ENCODE data around the gene ZBTB46.
"Not testable (repeated sequence)": the region's sequence is repeated elsewhere in the genome, so short reads cannot be mapped to it uniquely, and the experiment has no call there.

Gene ZBTB46

DNA sequence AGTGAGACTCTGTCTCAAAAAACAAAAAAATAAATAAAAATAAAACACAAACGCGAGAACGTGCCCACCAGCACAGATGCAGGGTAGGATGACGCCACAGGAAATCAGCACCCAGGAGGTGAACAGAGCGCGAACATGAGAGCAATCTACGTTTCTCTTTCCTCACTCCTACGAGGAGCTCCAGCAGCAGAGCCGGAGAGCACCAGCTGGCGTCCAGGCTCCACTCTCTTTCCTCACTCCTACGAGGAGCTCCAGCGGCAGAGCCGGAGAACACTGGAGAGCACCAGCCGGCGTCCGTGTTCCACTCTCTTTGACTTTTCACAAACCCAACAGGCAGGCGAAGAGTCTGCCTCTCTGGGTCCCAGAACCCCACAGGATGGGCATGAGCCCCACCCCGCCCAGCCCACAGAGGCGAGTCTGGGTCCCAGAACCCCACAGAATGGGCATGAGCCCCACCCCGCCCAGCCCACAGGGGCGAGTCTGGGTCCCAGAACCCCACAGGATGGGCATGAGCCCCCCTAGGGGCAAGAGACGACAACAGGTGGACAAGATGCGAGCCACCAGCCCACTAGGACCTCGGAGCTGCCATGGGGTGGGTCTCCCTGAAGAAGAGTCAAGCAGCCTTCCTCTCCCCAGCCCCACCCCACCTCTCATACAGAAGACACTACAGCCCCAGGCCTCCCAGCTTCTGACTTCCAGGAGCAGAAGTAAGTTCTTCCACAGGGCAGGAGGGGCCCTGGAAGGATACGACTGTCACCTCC, 20.2 kb downstream of the ZBTB46 start:
- no peaks in the 10 kb centered on the region for H3K36me3 ChIP-seq (ENCODE audit: control insufficient read depth, insufficient read depth, low read length)
- no peaks in the 10 kb centered on the region for H3K4me1 ChIP-seq (ENCODE audit: control insufficient read depth, insufficient read depth, low read length)
- no peak overlapping the region for H3K9ac ChIP-seq (ENCODE audit: low read depth, low read length)
- no peaks in the 10 kb centered on the region for H3K27me3 ChIP-seq (ENCODE audit: control insufficient read depth, insufficient read depth, low read length)
- no peaks in the 10 kb centered on the region for H3K9me3 ChIP-seq (ENCODE audit: control insufficient read depth, insufficient read depth, low read length)
- H3K27ac ChIP-seq (ENCODE audit: low read depth, low read length) = no peak overlapping the region
- no peak overlapping the region for H3K4me3 ChIP-seq (ENCODE audit: low read depth, low read length)

- Histone ChIP-seq H3K9me3 (ENCODE audit: control insufficient read depth, insufficient read depth, low read length) (no peaks in the 10 kb centered on the region), H3K36me3 (ENCODE audit: control insufficient read depth, insufficient read depth, low read length) (no peaks in the 10 kb centered on the region), H3K27ac (ENCODE audit: low read depth, low read length) (no peak overlapping the region), H3K4me3 (ENCODE audit: low read depth, low read length) (no peak overlapping the region), H3K27me3 (ENCODE audit: control insufficient read depth, insufficient read depth, low read length) (no peaks in the 10 kb centered on the region), H3K4me1 (ENCODE audit: control insufficient read depth, insufficient read depth, low read length) (no peaks in the 10 kb centered on the region), H3K9ac (ENCODE audit: low read depth, low read length) (no peak overlapping the region)
Observed at GRCh38 chr20:63809856-63810255, 21.2 kb downstream of the ZBTB46 start.

DNA sequence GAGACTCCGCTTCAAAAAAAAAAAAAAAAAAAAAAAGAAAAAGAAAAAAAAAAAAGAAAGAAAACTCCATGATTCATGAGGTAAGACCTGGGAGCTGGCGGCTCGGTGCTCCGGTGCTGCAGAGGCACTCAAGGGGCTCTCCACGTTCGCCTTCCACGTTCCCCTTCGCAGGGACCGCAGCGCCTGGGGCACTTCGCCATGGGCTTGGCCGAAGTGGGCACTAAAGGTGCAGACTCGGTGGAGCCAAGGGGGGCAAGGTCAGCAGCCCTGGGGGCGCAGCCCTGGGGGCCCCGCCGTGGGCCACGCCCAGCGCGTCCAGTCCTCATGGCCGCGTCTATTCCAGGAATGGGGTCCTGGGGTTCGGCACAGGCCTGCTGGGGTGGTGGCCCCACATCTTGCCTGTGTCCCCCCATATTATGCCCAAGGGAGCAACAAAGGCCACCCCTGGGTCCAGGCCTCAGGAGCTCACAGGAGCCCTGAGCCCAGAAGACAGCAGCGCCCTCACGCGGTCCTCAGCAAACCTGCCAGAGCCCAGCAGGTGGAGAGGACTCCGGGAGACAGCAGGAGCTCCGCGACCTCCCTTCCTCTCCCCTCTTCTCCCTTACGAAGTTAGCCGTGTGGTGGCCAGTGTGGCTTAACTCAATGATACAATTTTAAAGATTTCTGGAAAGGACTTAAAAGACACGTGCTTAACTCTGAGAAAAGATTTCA, 21.9 kb downstream of the ZBTB46 start:
- H3K9me3 ChIP-seq (ENCODE audit: control insufficient read depth, insufficient read depth, low read length) = no peaks in the 10 kb centered on the region
- no peak overlapping the region for H3K9ac ChIP-seq (ENCODE audit: low read depth, low read length)
- no peak overlapping the region for H3K27ac ChIP-seq (ENCODE audit: low read depth, low read length)
- no peaks in the 10 kb centered on the region for H3K4me1 ChIP-seq (ENCODE audit: control insufficient read depth, insufficient read depth, low read length)
- no peaks in the 10 kb centered on the region for H3K36me3 ChIP-seq (ENCODE audit: control insufficient read depth, insufficient read depth, low read length)
- no peak overlapping the region for H3K4me3 ChIP-seq (ENCODE audit: low read depth, low read length)
- no peaks in the 10 kb centered on the region for H3K27me3 ChIP-seq (ENCODE audit: control insufficient read depth, insufficient read depth, low read length)

- no peaks in the 10 kb centered on the region for H3K36me3 ChIP-seq (ENCODE audit: control insufficient read depth, insufficient read depth, low read length)
- H3K27me3 ChIP-seq (ENCODE audit: control insufficient read depth, insufficient read depth, low read length) = no peaks in the 10 kb centered on the region
- H3K4me3 ChIP-seq (ENCODE audit: low read depth, low read length) = no peak overlapping the region
- H3K4me1 ChIP-seq (ENCODE audit: control insufficient read depth, insufficient read depth, low read length) = no peaks in the 10 kb centered on the region
- H3K9ac ChIP-seq (ENCODE audit: low read depth, low read length) = no peak overlapping the region
- H3K27ac ChIP-seq (ENCODE audit: low read depth, low read length) = no peak overlapping the region
- H3K9me3 ChIP-seq (ENCODE audit: control insufficient read depth, insufficient read depth, low read length) = no peaks in the 10 kb centered on the region
Observed at GRCh38 chr20:63808145-63808724, 22.8 kb downstream of the ZBTB46 start.

DNA sequence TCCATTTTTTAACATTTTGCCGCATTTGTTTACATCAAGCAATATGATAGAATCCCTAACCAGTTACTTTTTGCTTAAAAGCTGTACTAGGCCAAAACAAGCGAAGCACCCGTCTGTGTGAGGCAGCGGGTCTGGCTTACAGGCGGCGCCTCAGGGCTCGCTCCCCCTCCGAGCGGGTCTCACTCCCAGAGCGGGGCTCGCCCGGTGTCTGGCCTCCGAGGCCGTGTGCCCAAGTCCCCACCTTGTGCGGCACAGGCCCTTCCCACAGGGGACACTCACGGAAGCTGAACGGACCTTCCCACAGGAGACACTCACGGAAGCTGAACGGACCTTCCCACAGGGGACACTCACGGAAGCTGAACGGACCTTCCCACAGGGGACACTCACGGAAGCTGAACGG, 23.4 kb downstream of the ZBTB46 start:
- H3K4me1 ChIP-seq (ENCODE audit: control insufficient read depth, insufficient read depth, low read length) = no peaks in the 10 kb centered on the region
- H3K4me3 ChIP-seq (ENCODE audit: low read depth, low read length) = no peak overlapping the region
- H3K27me3 ChIP-seq (ENCODE audit: control insufficient read depth, insufficient read depth, low read length) = no peaks in the 10 kb centered on the region

DNA sequence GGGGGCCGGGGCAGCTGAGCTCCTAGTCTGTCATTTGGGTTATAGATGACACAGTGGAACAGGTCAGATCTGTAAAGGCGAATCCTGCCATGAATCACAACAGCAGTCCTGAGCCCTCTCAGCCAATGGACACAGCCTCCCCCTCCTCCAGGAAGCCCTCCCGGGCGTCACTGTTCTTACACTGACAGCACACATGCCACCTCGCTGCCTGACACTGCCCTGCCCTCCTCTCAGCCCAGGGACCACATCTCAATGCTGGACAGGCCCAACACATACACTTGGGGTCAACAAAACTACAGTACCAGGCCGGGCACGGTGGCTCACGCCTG, 26.8 kb downstream of the ZBTB46 start:
- Histone ChIP-seq H3K9me3 (ENCODE audit: control insufficient read depth, insufficient read depth, low read length) (no peaks in the 10 kb centered on the region), H3K4me1 (ENCODE audit: control insufficient read depth, insufficient read depth, low read length) (no peaks in the 10 kb centered on the region), H3K9ac (ENCODE audit: low read depth, low read length) (no peak overlapping the region), H3K4me3 (ENCODE audit: low read depth, low read length) (no peak overlapping the region), H3K36me3 (ENCODE audit: control insufficient read depth, insufficient read depth, low read length) (no peaks in the 10 kb centered on the region), H3K27ac (ENCODE audit: low read depth, low read length) (no peak overlapping the region), H3K27me3 (ENCODE audit: control insufficient read depth, insufficient read depth, low read length) (no peaks in the 10 kb centered on the region)

More for the DNA sequence above, 23.4 kb downstream of the ZBTB46 start:
- no peak overlapping the region for H3K27ac ChIP-seq (ENCODE audit: low read depth, low read length)
- H3K9ac ChIP-seq (ENCODE audit: low read depth, low read length) = no peak overlapping the region
- no peaks in the 10 kb centered on the region for H3K9me3 ChIP-seq (ENCODE audit: control insufficient read depth, insufficient read depth, low read length)
- H3K36me3 ChIP-seq (ENCODE audit: control insufficient read depth, insufficient read depth, low read length) = no peaks in the 10 kb centered on the region

DNA sequence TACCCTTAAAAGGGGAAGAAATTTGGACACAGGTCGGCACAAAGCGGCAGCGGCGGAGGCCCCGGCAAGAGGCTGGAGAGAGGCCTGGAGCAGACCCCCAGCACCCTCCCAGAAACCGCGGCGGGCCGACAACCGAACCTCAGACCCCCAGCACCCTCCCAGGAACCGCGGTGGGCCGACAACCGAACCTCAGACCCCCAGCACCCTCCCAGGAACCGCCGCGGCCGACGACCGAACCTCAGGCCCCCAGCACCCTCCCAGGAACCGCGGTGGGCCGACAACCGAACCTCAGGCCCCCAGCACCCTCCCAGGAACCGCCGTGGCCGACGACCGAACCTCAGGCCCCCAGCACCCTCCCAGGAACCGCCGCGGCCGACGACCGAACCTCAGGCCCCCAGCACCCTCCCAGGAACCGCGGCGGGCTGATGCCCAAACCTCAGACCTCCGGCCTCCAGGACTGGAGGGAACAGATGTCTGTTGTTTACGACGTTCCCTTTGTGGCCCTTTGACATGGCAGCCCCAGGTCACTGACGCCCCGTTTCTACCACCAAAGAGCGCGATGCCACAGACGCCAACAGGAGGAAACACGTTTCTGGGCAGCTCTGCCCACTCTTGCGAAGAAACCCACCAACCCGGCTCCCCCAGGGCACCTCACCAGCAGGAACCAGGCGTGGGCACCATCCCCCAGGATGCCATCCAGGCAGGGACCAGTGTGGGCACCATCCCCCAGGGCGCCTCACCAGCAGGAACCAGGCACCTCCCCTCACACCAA, 28.4 kb downstream of the ZBTB46 start:
- no peak overlapping the region for H3K27ac ChIP-seq (ENCODE audit: low read depth, low read length)
- no peaks in the 10 kb centered on the region for H3K4me1 ChIP-seq (ENCODE audit: control insufficient read depth, insufficient read depth, low read length)
- no peak overlapping the region for H3K4me3 ChIP-seq (ENCODE audit: low read depth, low read length)
- no peaks in the 10 kb centered on the region for H3K36me3 ChIP-seq (ENCODE audit: control insufficient read depth, insufficient read depth, low read length)
- H3K27me3 ChIP-seq (ENCODE audit: control insufficient read depth, insufficient read depth, low read length) = no peaks in the 10 kb centered on the region
- no peaks in the 10 kb centered on the region for H3K9me3 ChIP-seq (ENCODE audit: control insufficient read depth, insufficient read depth, low read length)
- H3K9ac ChIP-seq (ENCODE audit: low read depth, low read length) = no peak overlapping the region

- not testable (repeated sequence) for H3K27ac ChIP-seq (ENCODE audit: low read depth, low read length); H3K27me3 ChIP-seq (ENCODE audit: control insufficient read depth, insufficient read depth, low read length); H3K4me1 ChIP-seq (ENCODE audit: control insufficient read depth, insufficient read depth, low read length); H3K4me3 ChIP-seq (ENCODE audit: low read depth, low read length); H3K9ac ChIP-seq (ENCODE audit: low read depth, low read length); H3K36me3 ChIP-seq (ENCODE audit: control insufficient read depth, insufficient read depth, low read length); H3K9me3 ChIP-seq (ENCODE audit: control insufficient read depth, insufficient read depth, low read length)
Observed at GRCh38 chr20:63801174-63801573, 29.9 kb downstream of the ZBTB46 start.

- not testable (repeated sequence) for H3K9me3 ChIP-seq (ENCODE audit: control insufficient read depth, insufficient read depth, low read length); H3K4me3 ChIP-seq (ENCODE audit: low read depth, low read length); H3K4me1 ChIP-seq (ENCODE audit: control insufficient read depth, insufficient read depth, low read length); H3K36me3 ChIP-seq (ENCODE audit: control insufficient read depth, insufficient read depth, low read length); H3K9ac ChIP-seq (ENCODE audit: low read depth, low read length); H3K27me3 ChIP-seq (ENCODE audit: control insufficient read depth, insufficient read depth, low read length); H3K27ac ChIP-seq (ENCODE audit: low read depth, low read length)
Observed at GRCh38 chr20:63800411-63800810, 30.7 kb downstream of the ZBTB46 start.

DNA sequence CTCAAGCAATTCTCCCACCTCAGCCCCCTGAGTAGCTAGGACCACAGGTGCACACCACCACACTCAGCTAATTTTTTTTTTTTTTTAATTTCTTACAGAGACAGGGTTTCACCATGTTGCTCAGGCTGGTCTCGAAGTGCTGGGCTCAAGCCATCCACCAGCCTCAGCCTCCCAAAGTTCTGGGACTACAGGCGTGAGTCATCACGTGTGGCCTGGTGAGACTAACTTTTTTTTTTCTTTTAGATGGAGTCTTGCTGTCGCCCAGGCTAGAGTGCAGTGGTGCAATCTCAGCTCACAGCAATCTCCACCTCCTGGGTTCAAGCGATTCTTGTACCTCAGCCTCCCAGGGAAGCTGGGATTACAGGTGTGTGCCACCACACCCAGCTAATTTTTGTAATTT, 31.9 kb downstream of the ZBTB46 start:
- H3K9ac ChIP-seq (ENCODE audit: low read depth, low read length); H3K4me3 ChIP-seq (ENCODE audit: low read depth, low read length); H3K27me3 ChIP-seq (ENCODE audit: control insufficient read depth, insufficient read depth, low read length); H3K36me3 ChIP-seq (ENCODE audit: control insufficient read depth, insufficient read depth, low read length); H3K4me1 ChIP-seq (ENCODE audit: control insufficient read depth, insufficient read depth, low read length); H3K27ac ChIP-seq (ENCODE audit: low read depth, low read length); H3K9me3 ChIP-seq (ENCODE audit: control insufficient read depth, insufficient read depth, low read length): not testable (repeated sequence)

- not testable (repeated sequence) for H3K9ac ChIP-seq (ENCODE audit: low read depth, low read length); H3K27me3 ChIP-seq (ENCODE audit: control insufficient read depth, insufficient read depth, low read length); H3K9me3 ChIP-seq (ENCODE audit: control insufficient read depth, insufficient read depth, low read length); H3K36me3 ChIP-seq (ENCODE audit: control insufficient read depth, insufficient read depth, low read length); H3K4me1 ChIP-seq (ENCODE audit: control insufficient read depth, insufficient read depth, low read length); H3K27ac ChIP-seq (ENCODE audit: low read depth, low read length); H3K4me3 ChIP-seq (ENCODE audit: low read depth, low read length)
Observed at GRCh38 chr20:63797175-63797574, 33.9 kb downstream of the ZBTB46 start.
